DOHH2 (cell line): ENCODE data around the gene GRK6.

Source experiments
- H3F3A ChIP-seq: fragments of 200-600 bp; sonication (generic), shearing (Covaris generic); 2 replicates; pipeline ENCODE4 v1.6.0; 2016; ENCODE audit warnings: antibody characterized with exemption, mild to moderate bottlenecking; ENCODE audit not compliant: control insufficient read depth, insufficient read depth
- H3K27ac ChIP-seq: fragments of 200-600 bp; sonication (generic); 2 replicates; pipeline ENCODE4 v1.5.1; 2014; ENCODE audit warnings: low read depth, mild to moderate bottlenecking, low read length, moderate library complexity
- H3K27me3 ChIP-seq: fragments of 200-600 bp; sonication (generic); 2 replicates; pipeline ENCODE4 v1.6.1; 2014; ENCODE audit warnings: mild to moderate bottlenecking, low read length, mixed read lengths; ENCODE audit not compliant: control insufficient read depth
- H3K36me3 ChIP-seq: fragments of 200-600 bp; sonication (generic); 2 replicates; pipeline ENCODE4 v1.6.1; 2014; ENCODE audit warnings: mild to moderate bottlenecking, low read length, moderate library complexity, mixed read lengths; ENCODE audit not compliant: control insufficient read depth
- H3K4me1 ChIP-seq: fragments of 200-600 bp; sonication (generic); 2 replicates; pipeline ENCODE4 v1.6.1; 2014; ENCODE audit warnings: mild to moderate bottlenecking, low read length, mixed read lengths; ENCODE audit not compliant: control insufficient read depth
- H3K4me2 ChIP-seq: fragments of 200-600 bp; sonication (generic); 2 replicates; pipeline ENCODE4 v1.6.0; 2014; ENCODE audit warnings: mild to moderate bottlenecking, low read length, moderate library complexity
- H3K4me3 ChIP-seq: fragments of 200-600 bp; sonication (generic); 2 replicates; pipeline ENCODE4 v1.5.1; 2014; ENCODE audit warnings: mild to moderate bottlenecking, low read length, mixed read lengths
- H3K79me2 ChIP-seq: fragments of 200-600 bp; sonication (generic); 2 replicates; pipeline ENCODE4 v1.6.1; 2014; ENCODE audit warnings: mild to moderate bottlenecking, low read length, mixed read lengths; ENCODE audit not compliant: control insufficient read depth
- H3K9me2 ChIP-seq: fragments of 200-600 bp; sonication (generic); replicated peaks from 2 replicates; pipeline ENCODE4 v1.6.1; 2014; ENCODE audit warnings: mild to moderate bottlenecking, low read length, mixed read lengths; ENCODE audit not compliant: control insufficient read depth
- H3K9me3 ChIP-seq: fragments of 200-600 bp; sonication (generic); 2 replicates; pipeline ENCODE4 v1.6.1; 2014; ENCODE audit warnings: antibody characterized with exemption, low read length, mixed read lengths; ENCODE audit not compliant: control insufficient read depth, insufficient read depth
- H4K20me1 ChIP-seq: fragments of 200-600 bp; sonication (generic); 2 replicates; pipeline ENCODE4 v1.6.0; 2014; ENCODE audit warnings: low read depth, mild to moderate bottlenecking, antibody characterized with exemption, low read length, moderate library complexity; ENCODE audit not compliant: control insufficient read depth, insufficient read depth
- CTCF ChIP-seq: fragments of 200-600 bp; sonication (generic); IDR thresholded peaks from one replicate; pipeline ENCODE4 v1.5.1; 2014; ENCODE audit warnings: antibody characterized with exemption, mild to moderate bottlenecking, low read depth, low read length; ENCODE audit not compliant: poor library complexity, severe bottlenecking
- EZH2phosphoT487 ChIP-seq: fragments of 200-600 bp; sonication (generic); IDR thresholded peaks from 2 replicates; pipeline ENCODE4 v1.6.1; 2017; ENCODE audit warnings: borderline replicate concordance, mild to moderate bottlenecking, antibody characterized with exemption, low read length, moderate library complexity, mixed read lengths

GRK6 gene

GRCh38 chr5:177458912-177459350 is 32.5 kb downstream of the GRK6 start:
- Histone ChIP-seq H4K20me1 (0 out of 2 replicates have a peak, but pooled peaks cover 3% of the 10 kb centered on the region), H3K4me2 (no peak overlapping the region), H3K9me2 (no peaks in the 10 kb centered on the region), H3K79me2 (peaks cover 3% of the 10 kb centered on the region), H3K9me3 (no peaks in the 10 kb centered on the region), H3F3A (peaks cover 13% of the 10 kb centered on the region), H3K4me1 (peaks cover 30% of the 10 kb centered on the region), H3K27me3 (no peaks in the 10 kb centered on the region), H3K36me3 (peaks cover 23% of the 10 kb centered on the region), H3K4me3 (no peak overlapping the region), H3K27ac (no peak overlapping the region)
- TF ChIP-seq EZH2phosphoT487, result no peak
- no peak for TF ChIP-seq CTCF

- Histone ChIP-seq H4K20me1 (0 out of 2 replicates have a peak, but pooled peaks cover 3% of the 10 kb centered on the region), H3K36me3 (peaks cover 22% of the 10 kb centered on the region)
These were observed 32.9 kb downstream of the GRK6 start for GRCh38 chr5:177459357-177459756.

GRCh38 chr5:177459819-177460628 is 33.5 kb downstream of the GRK6 start:
- no peaks in the 10 kb centered on the region for H3K9me3 ChIP-seq
- no peaks in the 10 kb centered on the region for H3K79me2 ChIP-seq
- no peak overlapping the region for H3K27ac ChIP-seq
- peaks cover 23% of the 10 kb centered on the region for H3K36me3 ChIP-seq
- peaks cover 26% of the 10 kb centered on the region for H3K4me1 ChIP-seq
- no peak overlapping the region for H3K4me3 ChIP-seq
- TF ChIP-seq EZH2phosphoT487, result no peak
- H4K20me1 ChIP-seq, result 0 out of 2 replicates have a peak, but pooled peaks cover 3% of the 10 kb centered on the region
- no peak overlapping the region for H3K4me2 ChIP-seq
- peaks cover 13% of the 10 kb centered on the region for H3F3A ChIP-seq
- no peaks in the 10 kb centered on the region for H3K9me2 ChIP-seq
- no peaks in the 10 kb centered on the region for H3K27me3 ChIP-seq

More at GRCh38 chr5:177459357-177459756, 32.9 kb downstream of the GRK6 start:
- Histone ChIP-seq H3K27ac (no peak overlapping the region), H3K79me2 (no peaks in the 10 kb centered on the region), H3K9me3 (no peaks in the 10 kb centered on the region), H3K4me2 (no peak overlapping the region), H3K27me3 (no peaks in the 10 kb centered on the region), H3K4me1 (peaks cover 26% of the 10 kb centered on the region), H3F3A (peaks cover 13% of the 10 kb centered on the region), H3K4me3 (no peak overlapping the region), H3K9me2 (no peaks in the 10 kb centered on the region)
- TF ChIP-seq CTCF (no peak), EZH2phosphoT487 (no peak)
